Right lobe of liver (tissue), 6 donors: ENCODE data around the gene FLOT2. TPM values are rescaled to one million over a fixed set of nuclear protein-coding genes. Genes with fewer than 3 reads are reported as not detected.

ENCODE experiments used
- ATAC-seq, 4 donors: fragments of 200-7000 bp; cut with Tn5 transposase; one replicate each; pipeline ENCODE4 v1.9.1; 2020; ENCODE audit warnings: mild to moderate bottlenecking in 4 of 4, moderate library complexity in 4 of 4
- DNase-seq, 3 donors: peaks; one replicate each; pipeline ENCODE4 v3.0.0-alpha.2; 2020
- H3K27ac ChIP-seq, 3 donors: fragments of 200-600 bp; one replicate each; pipeline ENCODE4 v1.8.0; 2022
- H3K27me3 ChIP-seq, 2 donors: fragments of 200-600 bp; one replicate each; pipeline ENCODE4 v1.8.0; 2022
- H3K36me3 ChIP-seq, 4 donors: fragments of 200-600 bp; sonication (generic) in 1 of 4; one replicate each; pipeline versions ENCODE4 v1.5.1 to v1.8.0; 2017 to 2022; ENCODE audit warnings: control low read depth in 1 of 4
- H3K4me1 ChIP-seq, 4 donors: fragments of 200-600 bp; sonication (generic) in 1 of 4; one replicate each; pipeline versions ENCODE4 v1.5.1 to v1.8.0; 2017 to 2022; ENCODE audit warnings: control low read depth in 1 of 4
- H3K4me3 ChIP-seq, 3 donors: fragments of 200-600 bp; one replicate each; pipeline ENCODE4 v1.8.0; 2022
- H3K9me3 ChIP-seq, 4 donors: fragments of 200-600 bp; sonication (generic) in 1 of 4; one replicate each; pipeline versions ENCODE4 v1.5.1 to v1.8.0; 2017 to 2022; ENCODE audit warnings: control low read depth in 1 of 4
- POLR2A ChIP-seq: fragments of 450-650 bp; IDR thresholded peaks from one replicate; pipeline ENCODE4 v1.6.1; 2017; ENCODE audit warnings: antibody characterized with exemption, mild to moderate bottlenecking
- WGBS: methylation state at CpG from one replicate; pipeline ENCODE4 v1.1.6; 2018; ENCODE audit warnings: low coverage, low lambda C conversion rate; ENCODE audit not compliant: insufficient coverage; ENCODE audit errors: missing lambda C conversion rate; 5-methylcytosine and 5-hydroxymethylcytosine counted together
- intact Hi-C, 2 donors: fragments of 100-400 bp; cut with DNase I; formaldehyde crosslinking; loops; one replicate each; pipeline versions ENCODE4 v1.11.2 to v1.14.1; 2022
- long read RNA-seq: library from polyadenylated mRNA; unstranded; transcript quantifications from one replicate; pipeline ENCODE4 v2.0.0, GENCODE V29; 2019
- total RNA-seq, 6 experiments: library from RNA; depleted of rRNA in 2 of 6; stranded (reverse); fragments of >200 nt in 2 of 6; fragmentation: NEBNext Ultra II Directional in 3 of 6; extraction: Animal tissue kit (Norgen Biotek cat#: 25700) in 3 of 6; gene quantifications; one replicate each; pipeline versions ENCODE4 v1.1.0 to v1.2.4, GENCODE V29; 2016 to 2023
- TF ChIP-seq, protein P1 (sequence below), 4 donors: fragments of 200-600 bp in 3 of 4; fragments of 450-650 bp in 1 of 4; IDR thresholded peaks; one replicate each; pipeline versions ENCODE4 v1.5.1 to v1.8.0; 2016 to 2022; ENCODE audit warnings: antibody characterized with exemption in 4 of 4, mild to moderate bottlenecking in 2 of 4
- donor health status: DM: no; HTN: yes; CAD: no.
- donor health status: DM: no; HTN: no; CAD: no.
- donor health status: DM: no; HTN: no; CAD: no.
- donor health status: DM: no; HTN: yes; CAD: no.
- donor health status: DM: no; HTN: yes; CAD: no.

Gene FLOT2, protein sequence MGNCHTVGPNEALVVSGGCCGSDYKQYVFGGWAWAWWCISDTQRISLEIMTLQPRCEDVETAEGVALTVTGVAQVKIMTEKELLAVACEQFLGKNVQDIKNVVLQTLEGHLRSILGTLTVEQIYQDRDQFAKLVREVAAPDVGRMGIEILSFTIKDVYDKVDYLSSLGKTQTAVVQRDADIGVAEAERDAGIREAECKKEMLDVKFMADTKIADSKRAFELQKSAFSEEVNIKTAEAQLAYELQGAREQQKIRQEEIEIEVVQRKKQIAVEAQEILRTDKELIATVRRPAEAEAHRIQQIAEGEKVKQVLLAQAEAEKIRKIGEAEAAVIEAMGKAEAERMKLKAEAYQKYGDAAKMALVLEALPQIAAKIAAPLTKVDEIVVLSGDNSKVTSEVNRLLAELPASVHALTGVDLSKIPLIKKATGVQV
- total RNA-seq: 100 to 1,000 TPM in 1 of 6 experiments, 10 to 100 TPM in 5; 64.9 to 131 (median 82.8) TPM
- long read RNA-seq, transcript FLOT2-202 (11 exons, 2,618 nt): major isoform, 7 of 10 reads
- long read RNA-seq, partial matches to known transcripts: 0 of 10 reads
- long read RNA-seq, other reads (novel, unspliced or antisense): 3 of 10 reads

DNA sequence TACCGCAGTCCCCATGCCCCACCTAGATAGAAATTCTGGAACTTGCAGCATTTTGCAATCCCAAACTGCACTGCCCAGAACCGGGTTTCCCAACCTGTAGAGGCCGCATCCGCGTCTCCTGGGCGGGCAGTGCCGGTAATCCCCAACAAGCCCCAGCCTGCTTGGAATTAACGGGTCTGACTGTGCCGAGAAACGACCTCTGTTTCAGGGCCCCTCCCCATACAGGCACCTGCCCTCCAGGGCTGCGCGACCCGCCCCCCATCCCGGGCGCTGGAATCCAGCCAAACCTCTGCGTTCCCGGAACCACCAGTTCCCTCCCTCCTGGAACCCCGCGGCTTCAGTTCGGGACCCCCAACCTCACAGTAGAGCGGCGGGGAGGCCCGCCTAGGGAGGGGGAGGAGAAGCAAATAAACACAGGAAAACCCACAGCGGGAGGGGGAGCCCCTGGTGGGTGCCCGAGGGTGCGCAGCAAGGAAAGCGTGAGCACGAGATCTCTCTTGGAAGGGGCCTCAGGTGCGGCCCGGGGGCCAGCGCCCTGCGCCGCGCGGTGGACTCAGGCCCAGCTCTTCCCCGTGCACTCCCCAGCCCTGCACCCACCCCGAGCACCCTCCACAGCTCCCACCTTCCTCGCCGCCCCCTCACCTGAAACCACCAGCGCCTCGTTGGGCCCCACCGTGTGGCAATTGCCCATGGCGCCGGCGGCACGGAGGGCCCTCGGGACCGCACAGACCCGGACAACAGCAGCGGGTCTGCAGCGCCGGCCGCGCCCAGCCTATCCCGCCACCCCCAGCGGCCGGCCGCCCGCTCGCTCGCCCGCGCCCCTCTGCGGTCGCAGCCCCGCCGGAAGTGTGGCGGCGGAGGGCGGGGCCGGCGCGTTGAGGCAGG is at the start of gene FLOT2:
Gene FLOT2, minus strand, starts transcription at position 850 of the 885 bp plus-strand sequence. Its CDS starts 159 bp downstream, at position 691.
- 0% methylated on average over 10 of the region's 73 CpGs for WGBS
- intact Hi-C loops: no loop called here
- peak; percentile 74 to 84 (median 82) for ATAC-seq

DNA sequence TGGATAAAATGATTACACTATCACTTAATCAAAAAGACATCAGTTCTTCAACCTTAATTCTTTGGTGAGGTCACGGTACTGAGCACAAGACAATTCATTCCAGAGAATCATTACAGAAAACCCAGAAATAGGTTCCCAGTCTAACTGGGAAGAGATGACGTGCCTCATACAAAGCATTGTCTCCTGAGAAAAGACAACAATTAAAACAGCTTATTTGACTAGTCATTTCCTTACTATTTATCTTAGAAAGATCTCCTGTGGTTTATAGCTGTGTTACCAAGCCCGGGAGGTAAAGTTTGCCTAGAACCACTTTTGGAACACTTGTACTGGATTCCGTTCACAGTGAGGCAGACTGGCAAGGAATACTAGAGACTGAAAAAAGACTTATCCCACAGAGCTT is 48.7 kb upstream of the FLOT2 start:
- Histone ChIP-seq H3K27ac (no peak overlapping the region), H3K4me1 (peaks cover 0 to 32% (median 10%) of the 10 kb centered on the region in 4 donors), H3K9me3 (no peaks in the 10 kb centered on the region), H3K27me3 (no peaks in the 10 kb centered on the region), H3K4me3 (no peak overlapping the region), H3K36me3 (peaks cover 0 to 14% (median 0%) of the 10 kb centered on the region in 4 donors)
- DNase-seq (no peak), ATAC-seq (no peak)
- TF ChIP-seq POLR2A: no peak
- TF ChIP-seq, protein P1, sequence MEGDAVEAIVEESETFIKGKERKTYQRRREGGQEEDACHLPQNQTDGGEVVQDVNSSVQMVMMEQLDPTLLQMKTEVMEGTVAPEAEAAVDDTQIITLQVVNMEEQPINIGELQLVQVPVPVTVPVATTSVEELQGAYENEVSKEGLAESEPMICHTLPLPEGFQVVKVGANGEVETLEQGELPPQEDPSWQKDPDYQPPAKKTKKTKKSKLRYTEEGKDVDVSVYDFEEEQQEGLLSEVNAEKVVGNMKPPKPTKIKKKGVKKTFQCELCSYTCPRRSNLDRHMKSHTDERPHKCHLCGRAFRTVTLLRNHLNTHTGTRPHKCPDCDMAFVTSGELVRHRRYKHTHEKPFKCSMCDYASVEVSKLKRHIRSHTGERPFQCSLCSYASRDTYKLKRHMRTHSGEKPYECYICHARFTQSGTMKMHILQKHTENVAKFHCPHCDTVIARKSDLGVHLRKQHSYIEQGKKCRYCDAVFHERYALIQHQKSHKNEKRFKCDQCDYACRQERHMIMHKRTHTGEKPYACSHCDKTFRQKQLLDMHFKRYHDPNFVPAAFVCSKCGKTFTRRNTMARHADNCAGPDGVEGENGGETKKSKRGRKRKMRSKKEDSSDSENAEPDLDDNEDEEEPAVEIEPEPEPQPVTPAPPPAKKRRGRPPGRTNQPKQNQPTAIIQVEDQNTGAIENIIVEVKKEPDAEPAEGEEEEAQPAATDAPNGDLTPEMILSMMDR (IDR thresholded peaks at IDR 0.05): no peak
- WGBS: 65% methylated on average over 4 of the region's 4 CpGs
- intact Hi-C loops: no loop called here

More for the DNA sequence above, at the start of gene FLOT2:
- TF ChIP-seq, protein P1 (IDR thresholded peaks at IDR 0.05): peak in 3 of 4 donors; percentile 7 to 23 (median 15)
- peak; percentile 74 for TF ChIP-seq POLR2A
- peak within 1 kb of the TSS; percentile 85 to 98 (median 92) for H3K27ac ChIP-seq
- H3K4me3 ChIP-seq: peak within 1 kb of the TSS; percentile 90 to 93 (median 93)
- H3K4me1 ChIP-seq: peaks cover 0 to 47% (median 18%) of the 10 kb centered on the region in 4 donors
- no peaks in the 10 kb centered on the region for H3K36me3 ChIP-seq
- peak; percentile 83 to 87 (median 86) for DNase-seq
- no peaks in the 10 kb centered on the region for H3K27me3 ChIP-seq
- H3K9me3 ChIP-seq: no peaks in the 10 kb centered on the region

DNA sequence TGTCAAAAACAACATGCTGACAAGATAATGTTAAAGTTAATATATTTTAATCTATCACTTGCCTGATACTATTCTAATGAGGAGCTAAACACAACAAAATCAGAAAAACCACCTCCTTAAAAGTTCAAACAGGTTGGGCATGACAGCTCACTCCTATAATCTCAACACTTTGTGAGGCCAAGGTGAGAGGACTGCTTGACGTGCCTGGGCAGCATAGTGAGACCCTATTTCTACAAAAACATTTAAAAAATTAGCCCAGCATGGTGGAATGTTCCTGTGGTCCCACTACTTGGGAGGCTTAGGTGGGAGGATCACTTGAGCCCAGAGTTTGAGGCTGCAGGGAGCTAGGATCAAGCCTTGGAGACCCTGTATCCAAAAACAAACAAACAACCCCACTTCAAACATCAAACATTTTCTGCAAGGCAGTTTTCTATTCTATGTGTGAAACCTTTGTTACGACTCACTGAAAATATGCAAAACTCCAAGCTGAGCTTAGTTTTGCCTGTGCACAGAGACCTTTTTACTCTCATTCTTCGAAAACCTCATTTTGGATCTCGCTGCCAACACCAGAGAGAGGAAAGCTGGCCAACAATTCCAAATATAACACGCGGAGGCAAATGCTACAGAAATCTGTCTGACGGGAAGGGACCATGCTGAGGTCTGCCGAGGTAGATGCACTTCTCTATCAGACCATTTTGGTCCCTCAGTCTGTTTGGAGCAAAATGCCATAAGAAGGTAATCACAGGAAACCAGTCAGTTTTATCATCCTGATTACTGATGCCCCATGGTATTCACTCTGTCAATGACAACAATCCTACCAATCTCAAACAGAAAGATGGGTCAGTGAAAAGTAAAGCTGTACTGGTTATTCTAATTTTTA is 47.6 kb upstream of the FLOT2 start:
- Histone ChIP-seq H3K4me3 (no peak overlapping the region), H3K9me3 (no peaks in the 10 kb centered on the region), H3K27me3 (no peaks in the 10 kb centered on the region), H3K27ac (no peak overlapping the region), H3K36me3 (peaks cover 0 to 14% (median 0%) of the 10 kb centered on the region in 4 donors), H3K4me1 (peaks cover 0 to 43% (median 15%) of the 10 kb centered on the region in 4 donors)
- TF ChIP-seq, protein P1 (IDR thresholded peaks at IDR 0.05): no peak
- no peak for TF ChIP-seq POLR2A
- intact Hi-C loops: no loop called here
- WGBS: 64% methylated on average over 8 of the region's 8 CpGs
- no peak for DNase-seq
- ATAC-seq: no peak
